K562 (cell line): Measurements from ENCODE around the gene FASTK. TPM values are rescaled to one million over a fixed set of nuclear protein-coding genes. Genes with fewer than 3 reads are reported as not detected.

Experiments used
- BDP1 ChIP-seq: IDR thresholded peaks from 3 replicates; pipeline ENCODE4 v1.6.1; 2011; ENCODE audit not compliant: insufficient read length, insufficient read depth
- DDX20 ChIP-seq: fragments of 450-650 bp; IDR thresholded peaks from 2 replicates; pipeline ENCODE4 v1.6.1; 2016; ENCODE audit warnings: missing genetic modification characterization, low read depth, mild to moderate bottlenecking, missing compliant biosample characterization, moderate library complexity
- PHF21A ChIP-seq: fragments of 450-650 bp; IDR thresholded peaks from 2 replicates; pipeline ENCODE4 v1.6.1; 2017; ENCODE audit warnings: low read depth, borderline replicate concordance
- PURB ChIP-seq: sonication (generic); formaldehyde crosslinking; IDR thresholded peaks from 2 replicates; pipeline ENCODE4 v1.9.0; 2021; ENCODE audit warnings: low read depth, mild to moderate bottlenecking, missing genetic modification reagents
- RBM14 ChIP-seq: fragments of 200-400 bp; formaldehyde crosslinking; IDR thresholded peaks from 2 replicates; pipeline ENCODE4 v1.6.1; 2018; ENCODE audit warnings: low read depth, mild to moderate bottlenecking, low read length, moderate library complexity, borderline replicate concordance; ENCODE audit not compliant: insufficient read depth
- ZNF311 ChIP-seq: fragments of 250-450 bp; sonication (Bioruptor Pico); IDR thresholded peaks from 2 replicates; pipeline ENCODE4 v1.4.0; 2020; ENCODE audit warnings: mild to moderate bottlenecking, moderate library complexity
- ZNF76 ChIP-seq: fragments of 250-450 bp; sonication (Bioruptor Pico); IDR thresholded peaks from 2 replicates; pipeline ENCODE4 v1.4.0; 2020; ENCODE audit warnings: mild to moderate bottlenecking, moderate library complexity, borderline replicate concordance
- polyA plus RNA-seq, 8 experiments: library from polyadenylated mRNA; depleted of rRNA in 4 of 8; stranded (reverse) in 5 of 8; unstranded in 3 of 8; fragments of >200 nt; fragmentation: Nextera tagmentation in 2 of 8; fragmentation: Illumina TruSeq in 1 of 8; extraction: Ambion mirVana in 2 of 8; extraction: Trizol in 1 of 8; gene quantifications; 2 replicates each; pipeline versions ENCODE4 v1.2.1 to v1.2.3, GENCODE V29; 2011 to 2014; ENCODE audit warnings: inconsistent platforms in 1 of 8, missing spikeins in 1 of 8
- total RNA-seq, 7 experiments: library from RNA; depleted of rRNA in 6 of 7; stranded (reverse); fragments of >200 nt in 6 of 7; fragmentation: Illumina TruSeq in 2 of 7; extraction: Trizol in 2 of 7; gene quantifications; 2 replicates each; pipeline versions ENCODE4 v1.2.1 to v1.2.3, GENCODE V29; 2011 to 2021; ENCODE audit warnings: low replicate concordance in 1 of 7
- TF ChIP-seq, protein P1 (sequence below): IDR thresholded peaks from 2 replicates; pipeline ENCODE4 v1.6.1; 2011; ENCODE audit warnings: borderline replicate concordance, low read depth, mild to moderate bottlenecking, moderate library complexity, low read length; ENCODE audit not compliant: insufficient read depth, poor library complexity, severe bottlenecking
- TF ChIP-seq, protein P2 (sequence below): fragments of 450-650 bp; IDR thresholded peaks from 2 replicates; pipeline ENCODE4 v1.6.1; 2016; ENCODE audit warnings: mild to moderate bottlenecking, moderate library complexity
- TF ChIP-seq, protein P3 (sequence below), 2 experiments: IDR thresholded peaks; 2 replicates each; pipeline ENCODE4 v1.6.1; 2012; ENCODE audit warnings: improper control_type of control experiment in 2 of 2, low read depth in 2 of 2, low read length in 2 of 2, borderline replicate concordance in 1 of 2

Gene FASTK
- total and polyA plus RNA-seq, 9 of the 15 experiments (the other 6 are each of a cell fraction or from before 2014, with no cell fraction given), result 0.51 to 150 (median 48.2) TPM

DNA sequence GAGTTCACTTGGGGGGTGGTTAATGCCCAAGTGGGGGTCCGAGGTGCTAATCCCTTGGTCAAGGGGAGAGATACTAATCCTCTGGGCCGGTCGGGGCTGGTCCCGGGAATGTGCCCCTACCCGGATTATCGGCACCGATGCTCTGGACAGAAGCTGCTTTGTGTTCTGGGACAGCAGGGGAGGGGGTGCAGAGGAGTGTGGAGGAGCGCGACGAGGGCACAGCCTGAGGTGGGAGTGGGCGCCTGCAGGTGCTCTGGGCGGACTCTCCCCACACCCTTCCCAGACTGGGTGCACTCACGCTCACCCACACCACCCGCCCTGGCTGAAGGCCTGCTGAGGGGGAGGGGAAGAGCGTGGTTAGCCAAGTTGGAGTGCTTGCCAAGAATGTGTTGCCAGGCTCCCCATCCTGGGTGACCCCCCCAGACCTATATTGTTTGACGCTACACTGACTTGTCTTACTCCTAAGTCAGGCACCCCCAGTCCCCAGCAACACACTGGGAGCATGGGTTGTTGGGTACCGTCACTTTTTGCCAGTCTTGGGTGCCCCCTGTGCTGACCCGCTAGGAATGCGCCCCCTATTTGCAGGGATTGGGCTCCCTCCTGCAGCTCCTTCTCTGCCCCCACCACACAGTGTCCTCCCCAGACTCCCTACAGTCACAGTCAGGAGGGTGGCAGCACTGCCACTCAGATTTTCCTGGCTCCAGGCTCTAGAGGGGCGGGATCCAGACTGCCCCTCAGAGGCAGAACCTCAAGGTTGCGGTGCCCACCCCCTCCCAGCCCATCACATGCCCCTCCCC is 20.0 kb downstream of the FASTK start (continued):
- TF ChIP-seq, protein P1, sequence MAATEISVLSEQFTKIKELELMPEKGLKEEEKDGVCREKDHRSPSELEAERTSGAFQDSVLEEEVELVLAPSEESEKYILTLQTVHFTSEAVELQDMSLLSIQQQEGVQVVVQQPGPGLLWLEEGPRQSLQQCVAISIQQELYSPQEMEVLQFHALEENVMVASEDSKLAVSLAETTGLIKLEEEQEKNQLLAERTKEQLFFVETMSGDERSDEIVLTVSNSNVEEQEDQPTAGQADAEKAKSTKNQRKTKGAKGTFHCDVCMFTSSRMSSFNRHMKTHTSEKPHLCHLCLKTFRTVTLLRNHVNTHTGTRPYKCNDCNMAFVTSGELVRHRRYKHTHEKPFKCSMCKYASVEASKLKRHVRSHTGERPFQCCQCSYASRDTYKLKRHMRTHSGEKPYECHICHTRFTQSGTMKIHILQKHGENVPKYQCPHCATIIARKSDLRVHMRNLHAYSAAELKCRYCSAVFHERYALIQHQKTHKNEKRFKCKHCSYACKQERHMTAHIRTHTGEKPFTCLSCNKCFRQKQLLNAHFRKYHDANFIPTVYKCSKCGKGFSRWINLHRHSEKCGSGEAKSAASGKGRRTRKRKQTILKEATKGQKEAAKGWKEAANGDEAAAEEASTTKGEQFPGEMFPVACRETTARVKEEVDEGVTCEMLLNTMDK, result peak; percentile 56
- TF ChIP-seq, protein P2, sequence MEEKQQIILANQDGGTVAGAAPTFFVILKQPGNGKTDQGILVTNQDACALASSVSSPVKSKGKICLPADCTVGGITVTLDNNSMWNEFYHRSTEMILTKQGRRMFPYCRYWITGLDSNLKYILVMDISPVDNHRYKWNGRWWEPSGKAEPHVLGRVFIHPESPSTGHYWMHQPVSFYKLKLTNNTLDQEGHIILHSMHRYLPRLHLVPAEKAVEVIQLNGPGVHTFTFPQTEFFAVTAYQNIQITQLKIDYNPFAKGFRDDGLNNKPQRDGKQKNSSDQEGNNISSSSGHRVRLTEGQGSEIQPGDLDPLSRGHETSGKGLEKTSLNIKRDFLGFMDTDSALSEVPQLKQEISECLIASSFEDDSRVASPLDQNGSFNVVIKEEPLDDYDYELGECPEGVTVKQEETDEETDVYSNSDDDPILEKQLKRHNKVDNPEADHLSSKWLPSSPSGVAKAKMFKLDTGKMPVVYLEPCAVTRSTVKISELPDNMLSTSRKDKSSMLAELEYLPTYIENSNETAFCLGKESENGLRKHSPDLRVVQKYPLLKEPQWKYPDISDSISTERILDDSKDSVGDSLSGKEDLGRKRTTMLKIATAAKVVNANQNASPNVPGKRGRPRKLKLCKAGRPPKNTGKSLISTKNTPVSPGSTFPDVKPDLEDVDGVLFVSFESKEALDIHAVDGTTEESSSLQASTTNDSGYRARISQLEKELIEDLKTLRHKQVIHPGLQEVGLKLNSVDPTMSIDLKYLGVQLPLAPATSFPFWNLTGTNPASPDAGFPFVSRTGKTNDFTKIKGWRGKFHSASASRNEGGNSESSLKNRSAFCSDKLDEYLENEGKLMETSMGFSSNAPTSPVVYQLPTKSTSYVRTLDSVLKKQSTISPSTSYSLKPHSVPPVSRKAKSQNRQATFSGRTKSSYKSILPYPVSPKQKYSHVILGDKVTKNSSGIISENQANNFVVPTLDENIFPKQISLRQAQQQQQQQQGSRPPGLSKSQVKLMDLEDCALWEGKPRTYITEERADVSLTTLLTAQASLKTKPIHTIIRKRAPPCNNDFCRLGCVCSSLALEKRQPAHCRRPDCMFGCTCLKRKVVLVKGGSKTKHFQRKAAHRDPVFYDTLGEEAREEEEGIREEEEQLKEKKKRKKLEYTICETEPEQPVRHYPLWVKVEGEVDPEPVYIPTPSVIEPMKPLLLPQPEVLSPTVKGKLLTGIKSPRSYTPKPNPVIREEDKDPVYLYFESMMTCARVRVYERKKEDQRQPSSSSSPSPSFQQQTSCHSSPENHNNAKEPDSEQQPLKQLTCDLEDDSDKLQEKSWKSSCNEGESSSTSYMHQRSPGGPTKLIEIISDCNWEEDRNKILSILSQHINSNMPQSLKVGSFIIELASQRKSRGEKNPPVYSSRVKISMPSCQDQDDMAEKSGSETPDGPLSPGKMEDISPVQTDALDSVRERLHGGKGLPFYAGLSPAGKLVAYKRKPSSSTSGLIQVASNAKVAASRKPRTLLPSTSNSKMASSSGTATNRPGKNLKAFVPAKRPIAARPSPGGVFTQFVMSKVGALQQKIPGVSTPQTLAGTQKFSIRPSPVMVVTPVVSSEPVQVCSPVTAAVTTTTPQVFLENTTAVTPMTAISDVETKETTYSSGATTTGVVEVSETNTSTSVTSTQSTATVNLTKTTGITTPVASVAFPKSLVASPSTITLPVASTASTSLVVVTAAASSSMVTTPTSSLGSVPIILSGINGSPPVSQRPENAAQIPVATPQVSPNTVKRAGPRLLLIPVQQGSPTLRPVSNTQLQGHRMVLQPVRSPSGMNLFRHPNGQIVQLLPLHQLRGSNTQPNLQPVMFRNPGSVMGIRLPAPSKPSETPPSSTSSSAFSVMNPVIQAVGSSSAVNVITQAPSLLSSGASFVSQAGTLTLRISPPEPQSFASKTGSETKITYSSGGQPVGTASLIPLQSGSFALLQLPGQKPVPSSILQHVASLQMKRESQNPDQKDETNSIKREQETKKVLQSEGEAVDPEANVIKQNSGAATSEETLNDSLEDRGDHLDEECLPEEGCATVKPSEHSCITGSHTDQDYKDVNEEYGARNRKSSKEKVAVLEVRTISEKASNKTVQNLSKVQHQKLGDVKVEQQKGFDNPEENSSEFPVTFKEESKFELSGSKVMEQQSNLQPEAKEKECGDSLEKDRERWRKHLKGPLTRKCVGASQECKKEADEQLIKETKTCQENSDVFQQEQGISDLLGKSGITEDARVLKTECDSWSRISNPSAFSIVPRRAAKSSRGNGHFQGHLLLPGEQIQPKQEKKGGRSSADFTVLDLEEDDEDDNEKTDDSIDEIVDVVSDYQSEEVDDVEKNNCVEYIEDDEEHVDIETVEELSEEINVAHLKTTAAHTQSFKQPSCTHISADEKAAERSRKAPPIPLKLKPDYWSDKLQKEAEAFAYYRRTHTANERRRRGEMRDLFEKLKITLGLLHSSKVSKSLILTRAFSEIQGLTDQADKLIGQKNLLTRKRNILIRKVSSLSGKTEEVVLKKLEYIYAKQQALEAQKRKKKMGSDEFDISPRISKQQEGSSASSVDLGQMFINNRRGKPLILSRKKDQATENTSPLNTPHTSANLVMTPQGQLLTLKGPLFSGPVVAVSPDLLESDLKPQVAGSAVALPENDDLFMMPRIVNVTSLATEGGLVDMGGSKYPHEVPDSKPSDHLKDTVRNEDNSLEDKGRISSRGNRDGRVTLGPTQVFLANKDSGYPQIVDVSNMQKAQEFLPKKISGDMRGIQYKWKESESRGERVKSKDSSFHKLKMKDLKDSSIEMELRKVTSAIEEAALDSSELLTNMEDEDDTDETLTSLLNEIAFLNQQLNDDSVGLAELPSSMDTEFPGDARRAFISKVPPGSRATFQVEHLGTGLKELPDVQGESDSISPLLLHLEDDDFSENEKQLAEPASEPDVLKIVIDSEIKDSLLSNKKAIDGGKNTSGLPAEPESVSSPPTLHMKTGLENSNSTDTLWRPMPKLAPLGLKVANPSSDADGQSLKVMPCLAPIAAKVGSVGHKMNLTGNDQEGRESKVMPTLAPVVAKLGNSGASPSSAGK, result no peak
- TF ChIP-seq PHF21A (no peak), ZNF311 (CRISPR knock-in tag) (0 out of 2 replicates have a peak, but pooled peaks have one; percentile 37), PURB (no peak), BDP1 (no peak), DDX20 (tag) (no peak), ZNF76 (CRISPR knock-in tag) (no peak), RBM14 (no peak)
- TF ChIP-seq, protein P3, sequence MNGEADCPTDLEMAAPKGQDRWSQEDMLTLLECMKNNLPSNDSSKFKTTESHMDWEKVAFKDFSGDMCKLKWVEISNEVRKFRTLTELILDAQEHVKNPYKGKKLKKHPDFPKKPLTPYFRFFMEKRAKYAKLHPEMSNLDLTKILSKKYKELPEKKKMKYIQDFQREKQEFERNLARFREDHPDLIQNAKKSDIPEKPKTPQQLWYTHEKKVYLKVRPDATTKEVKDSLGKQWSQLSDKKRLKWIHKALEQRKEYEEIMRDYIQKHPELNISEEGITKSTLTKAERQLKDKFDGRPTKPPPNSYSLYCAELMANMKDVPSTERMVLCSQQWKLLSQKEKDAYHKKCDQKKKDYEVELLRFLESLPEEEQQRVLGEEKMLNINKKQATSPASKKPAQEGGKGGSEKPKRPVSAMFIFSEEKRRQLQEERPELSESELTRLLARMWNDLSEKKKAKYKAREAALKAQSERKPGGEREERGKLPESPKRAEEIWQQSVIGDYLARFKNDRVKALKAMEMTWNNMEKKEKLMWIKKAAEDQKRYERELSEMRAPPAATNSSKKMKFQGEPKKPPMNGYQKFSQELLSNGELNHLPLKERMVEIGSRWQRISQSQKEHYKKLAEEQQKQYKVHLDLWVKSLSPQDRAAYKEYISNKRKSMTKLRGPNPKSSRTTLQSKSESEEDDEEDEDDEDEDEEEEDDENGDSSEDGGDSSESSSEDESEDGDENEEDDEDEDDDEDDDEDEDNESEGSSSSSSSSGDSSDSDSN (IDR thresholded peaks at IDR 0.05; ENCODE audit: borderline replicate concordance in 1 of 2, low read depth in 2 of 2, low read length in 2 of 2), result no peak
